Small intestine (tissue), 7 donors: ENCODE results near the gene TPRG1L. TPM values are rescaled to one million over a fixed set of nuclear protein-coding genes. Genes with fewer than 3 reads are reported as not detected.
"Not testable (repeated sequence)": the region's sequence is repeated elsewhere in the genome, so short reads cannot be mapped to it uniquely, and the experiment has no call there.

Source experiments
- DNase-seq, 2 donors: peaks; one replicate each; pipeline versions ENCODE4 v3.0.0 to v3.0.0-alpha.2; 2013
- FAIRE-seq: peaks from 2 replicates; lab custom pipeline; 2012; peaks lifted over from hg19 to GRCh38; lab: Jason Lieb, UNC
- H3K27ac ChIP-seq, 3 donors: one replicate each; pipeline ENCODE4 v1.5.1; 2013; ENCODE audit warnings: low read length in 2 of 3, mild to moderate bottlenecking in 2 of 3, control low read depth in 1 of 3, inconsistent platforms in 1 of 3, low read depth in 1 of 3, moderate library complexity in 1 of 3
- H3K27me3 ChIP-seq, 3 donors: one replicate each; pipeline ENCODE4 v1.6.1; 2013; ENCODE audit warnings: low read length in 3 of 3, inconsistent platforms in 1 of 3; ENCODE audit not compliant: control insufficient read depth in 3 of 3, insufficient read depth in 3 of 3
- H3K36me3 ChIP-seq, 3 donors: one replicate each; pipeline ENCODE4 v1.6.1; 2013; ENCODE audit warnings: low read length in 3 of 3, inconsistent platforms in 1 of 3, low read depth in 1 of 3, mild to moderate bottlenecking in 1 of 3, moderate library complexity in 1 of 3; ENCODE audit not compliant: control insufficient read depth in 3 of 3, insufficient read depth in 2 of 3
- H3K4me1 ChIP-seq, 3 donors: one replicate each; pipeline ENCODE4 v1.6.1; 2013; ENCODE audit warnings: low read length in 2 of 3, inconsistent platforms in 1 of 3, low read depth in 1 of 3, mild to moderate bottlenecking in 1 of 3, moderate library complexity in 1 of 3; ENCODE audit not compliant: control insufficient read depth in 3 of 3, insufficient read depth in 2 of 3
- H3K4me3 ChIP-seq, 3 donors: one replicate each; pipeline ENCODE4 v1.5.1; 2013; ENCODE audit warnings: low read length in 3 of 3, control low read depth in 1 of 3, inconsistent platforms in 1 of 3, low read depth in 1 of 3, mild to moderate bottlenecking in 1 of 3, moderate library complexity in 1 of 3
- H3K9me3 ChIP-seq, 2 donors: one replicate each; pipeline ENCODE4 v1.6.1; 2013; ENCODE audit warnings: low read depth in 1 of 2, low read length in 1 of 2; ENCODE audit not compliant: control insufficient read depth in 2 of 2, insufficient read depth in 1 of 2
- WGBS, 3 donors: extraction: QIAGEN DNeasy Blood & Tissue Kit; methylation state at CpG; one replicate each; pipeline ENCODE4 v1.1.7; 2013; 5-methylcytosine and 5-hydroxymethylcytosine counted together
- polyA plus RNA-seq, 4 donors: library from polyadenylated mRNA; stranded (reverse) in 3 of 4; unstranded in 1 of 4; fragments of 200-250 nt in 3 of 4; fragments of 120-200 nt in 1 of 4; gene quantifications; one replicate each; pipeline versions ENCODE4 v1.2.1 to v1.2.3, GENCODE V29; 2013
- donor health status: healthy with polysubstance abuse.
- donor health status: control.
- donor health status: control.
- donor health status: Bipolar disorder and iron deficiency.
- donor health status: healthy.

The TPRG1L gene
- polyA plus RNA-seq, 4 donors: 41.2 to 97.8 (median 92.0) TPM

- Histone ChIP-seq H3K27ac (no peak overlapping the region), H3K27me3 (peaks cover 0 to 3% (median 0%) of the 10 kb centered on the region in 3 donors), H3K9me3 (no peaks in the 10 kb centered on the region), H3K4me3 (no peak overlapping the region), H3K4me1 (peaks cover 0 to 24% (median 0%) of the 10 kb centered on the region in 3 donors), H3K36me3 (no peaks in the 10 kb centered on the region)
- DNase-seq (no peak), FAIRE-seq (no peak)
- WGBS, 3 donors: 74 to 84% (median 80%) methylated on average over 6 to 9 of the region's 9 CpGs
These were observed 8.0 kb upstream of the TPRG1L start for GRCh38 chr1:3616861-3617260.

DNA sequence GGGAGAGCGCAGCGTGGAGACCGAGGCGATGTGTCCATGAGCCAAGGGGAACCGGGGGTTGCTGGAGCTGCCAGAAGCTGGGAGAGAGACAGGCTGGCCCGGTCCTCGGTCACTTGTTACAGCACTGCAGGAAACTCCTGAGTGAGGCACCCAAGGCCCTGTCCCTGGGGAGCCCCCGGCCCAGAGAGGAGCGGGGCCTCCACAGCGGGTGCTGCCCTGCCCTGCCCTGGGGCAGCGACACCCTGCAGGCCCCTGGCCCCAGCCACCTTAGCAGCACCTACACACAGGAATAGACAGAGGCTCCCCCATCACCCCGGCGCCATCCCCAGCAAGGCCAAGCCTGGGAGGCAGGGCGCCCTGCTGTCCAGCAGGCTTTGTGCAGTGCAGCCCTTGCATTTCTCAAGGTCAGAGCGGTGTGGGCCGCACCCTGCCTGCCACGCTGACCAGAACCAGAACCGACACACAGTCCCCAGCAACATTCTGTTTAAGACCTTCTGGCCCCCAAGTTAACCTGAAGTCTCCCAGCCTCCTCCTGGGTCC lies 6.9 kb upstream of the TPRG1L start:
- no peak overlapping the region for H3K27ac ChIP-seq
- H3K4me1 ChIP-seq: peaks cover 0 to 24% (median 1%) of the 10 kb centered on the region in 3 donors
- no peaks in the 10 kb centered on the region for H3K9me3 ChIP-seq
- no peak overlapping the region for H3K4me3 ChIP-seq
- 80 to 85% (median 83%) methylated on average over 13 to 18 of the region's 18 CpGs for WGBS, 3 donors
- FAIRE-seq (no peak), DNase-seq (no peak)
- H3K27me3 ChIP-seq: no peaks in the 10 kb centered on the region
- H3K36me3 ChIP-seq: no peaks in the 10 kb centered on the region

DNA sequence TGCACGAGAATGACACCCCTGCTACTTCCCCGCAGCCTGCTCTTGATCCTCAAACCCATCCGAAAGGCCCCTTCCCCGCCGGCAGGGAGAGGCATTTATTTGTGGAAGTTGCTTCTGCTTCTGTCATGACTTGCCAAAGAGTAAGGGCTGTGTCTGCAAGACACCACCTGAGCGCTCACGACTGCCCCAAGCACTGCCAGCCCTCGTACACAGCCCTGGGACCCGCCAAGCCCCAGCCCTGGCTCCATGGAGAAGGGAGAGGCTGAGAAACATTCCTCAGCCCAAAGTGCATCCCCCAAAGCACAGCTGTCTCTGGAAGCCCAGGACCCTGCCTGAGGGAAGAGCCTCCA lies 6.3 kb upstream of the TPRG1L start:
- no peak for DNase-seq
- Histone ChIP-seq H3K9me3 (no peaks in the 10 kb centered on the region), H3K4me1 (peaks cover 0 to 22% (median 7%) of the 10 kb centered on the region in 3 donors), H3K27me3 (no peaks in the 10 kb centered on the region), H3K4me3 (no peak overlapping the region), H3K36me3 (no peaks in the 10 kb centered on the region), H3K27ac (no peak overlapping the region)
- no peak for FAIRE-seq
- 67 to 79% (median 73%) methylated on average over 9 of the region's 9 CpGs for WGBS, 3 donors

- WGBS, 3 donors: 13 to 21% (median 16%) methylated on average over 18 to 21 of the region's 21 CpGs
- no peaks in the 10 kb centered on the region for H3K27me3 ChIP-seq
- no peaks in the 10 kb centered on the region for H3K36me3 ChIP-seq
- FAIRE-seq (no peak), DNase-seq (peak; percentile 74 to 86)
- no peak overlapping the region for H3K27ac ChIP-seq
- peaks cover 2 to 22% (median 10%) of the 10 kb centered on the region in 3 donors for H3K4me1 ChIP-seq
- no peak overlapping the region for H3K4me3 ChIP-seq
- H3K9me3 ChIP-seq: no peaks in the 10 kb centered on the region
These were observed 5.7 kb upstream of the TPRG1L start for GRCh38 chr1:3618881-3619671.

DNA sequence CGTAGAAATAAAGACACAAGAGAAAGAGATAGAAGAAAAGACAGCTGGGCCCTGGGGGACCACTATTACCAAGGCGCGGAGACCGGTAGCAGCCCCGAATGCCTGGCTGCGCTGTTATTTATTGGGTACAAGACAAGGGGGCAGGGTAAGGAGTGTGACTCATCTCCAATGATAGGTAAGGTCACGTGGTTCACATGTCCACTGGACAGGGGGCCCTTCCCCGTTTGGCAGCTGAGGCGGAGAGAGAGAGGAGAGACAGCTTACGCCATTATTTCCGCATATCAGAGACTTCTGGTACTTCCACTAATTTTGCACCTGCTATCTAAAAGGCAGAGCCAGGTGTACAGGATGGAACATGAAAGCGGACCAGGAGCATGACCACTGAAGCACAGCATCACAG lies 4.1 kb upstream of the TPRG1L start:
- Histone ChIP-seq H3K27ac (no peak overlapping the region), H3K9me3 (no peaks in the 10 kb centered on the region), H3K27me3 (no peaks in the 10 kb centered on the region), H3K4me1 (peaks cover 2 to 24% (median 10%) of the 10 kb centered on the region in 3 donors), H3K36me3 (no peaks in the 10 kb centered on the region), H3K4me3 (no peak overlapping the region)
- WGBS, 3 donors: 68 to 86% (median 72%) methylated on average over 12 of the region's 12 CpGs
- no peak for DNase-seq
- no peak for FAIRE-seq

DNA sequence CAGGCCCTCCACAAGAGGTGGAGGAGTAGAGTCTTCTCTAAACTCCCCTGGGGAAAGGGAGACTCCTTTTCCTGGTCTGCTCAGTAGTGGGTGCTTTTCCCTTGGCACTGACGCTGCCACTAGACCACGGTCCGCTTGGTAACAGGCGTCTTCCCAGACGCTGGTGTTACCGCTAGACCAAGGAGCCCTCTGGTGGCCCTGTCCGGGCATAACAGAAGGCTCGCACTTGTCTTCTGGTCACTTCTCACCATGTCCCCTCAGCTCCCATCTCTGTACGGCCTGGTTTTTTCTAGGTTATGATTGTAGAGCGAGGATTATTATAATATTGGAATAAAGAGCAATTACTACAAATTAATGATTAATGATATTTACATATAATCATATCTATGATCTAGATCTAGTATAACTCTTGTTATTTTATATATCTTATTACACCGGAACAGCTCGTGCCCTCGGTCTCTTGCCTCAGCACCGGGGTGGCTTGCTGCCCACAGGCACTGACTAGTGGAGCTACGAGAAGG lies 3.6 kb upstream of the TPRG1L start:
- DNase-seq: peak in 1 of 2 donors; percentile 32
- 17 to 24% (median 17%) methylated on average over 10 to 15 of the region's 15 CpGs for WGBS, 3 donors
- H3K36me3 ChIP-seq, H3K27me3 ChIP-seq, FAIRE-seq, H3K27ac ChIP-seq, H3K4me3 ChIP-seq, H3K9me3 ChIP-seq: not testable (repeated sequence)
- H3K4me1 ChIP-seq: peaks cover 2 to 29% (median 10%) of the 10 kb centered on the region in 3 donors

- 79 to 89% (median 85%) methylated on average over 9 of the region's 9 CpGs for WGBS, 3 donors
- H3K9me3 ChIP-seq, H3K36me3 ChIP-seq, FAIRE-seq, H3K27ac ChIP-seq, H3K27me3 ChIP-seq, H3K4me3 ChIP-seq, DNase-seq: not testable (repeated sequence)
- H3K4me1 ChIP-seq: peaks cover 2 to 30% (median 10%) of the 10 kb centered on the region in 3 donors
These were observed 2.7 kb upstream of the TPRG1L start for GRCh38 chr1:3622102-3622501.

- H3K9me3 ChIP-seq: no peaks in the 10 kb centered on the region
- H3K27ac ChIP-seq: peak overlapping the region in 2 of 3 donors; percentile 25 to 55
- H3K4me1 ChIP-seq: peaks cover 2 to 29% (median 10%) of the 10 kb centered on the region in 3 donors
- peak overlapping the region; percentile 66 to 81 (median 75) for H3K4me3 ChIP-seq
- peak in 1 of 2 donors; percentile 36 for DNase-seq
- WGBS, 3 donors: 34 to 40% (median 35%) methylated on average over 23 of the region's 23 CpGs
- no peak for FAIRE-seq
- H3K36me3 ChIP-seq: peaks cover 1 to 22% (median 12%) of the 10 kb centered on the region in 3 donors
- no peaks in the 10 kb centered on the region for H3K27me3 ChIP-seq
These were observed 1.2 kb upstream of the TPRG1L start for GRCh38 chr1:3623441-3624199.
